Measurements from ENCODE around the gene MMP28.

The MMP28 gene

DNA sequence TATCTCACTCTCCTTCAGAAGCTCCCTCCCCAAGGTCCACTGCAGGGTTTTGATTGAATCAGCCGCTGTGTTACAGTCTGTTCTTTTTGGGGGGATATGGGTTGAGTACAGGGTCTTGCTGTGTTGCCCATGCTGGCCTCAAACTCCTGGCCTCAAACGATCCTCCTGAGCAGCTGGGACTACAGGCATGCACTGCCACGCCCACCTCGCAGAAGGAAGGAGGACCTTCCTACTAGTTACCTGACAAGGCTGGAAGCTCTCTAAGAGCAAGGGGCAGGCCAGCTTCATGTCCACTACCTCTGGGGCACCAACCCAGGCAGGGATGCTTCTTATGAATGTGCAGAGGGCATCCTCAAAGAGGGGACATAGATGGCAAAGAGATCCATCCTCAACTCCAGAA lies 1.9 kb upstream of the MMP28 start:
- no peak for DNase-seq

DNA sequence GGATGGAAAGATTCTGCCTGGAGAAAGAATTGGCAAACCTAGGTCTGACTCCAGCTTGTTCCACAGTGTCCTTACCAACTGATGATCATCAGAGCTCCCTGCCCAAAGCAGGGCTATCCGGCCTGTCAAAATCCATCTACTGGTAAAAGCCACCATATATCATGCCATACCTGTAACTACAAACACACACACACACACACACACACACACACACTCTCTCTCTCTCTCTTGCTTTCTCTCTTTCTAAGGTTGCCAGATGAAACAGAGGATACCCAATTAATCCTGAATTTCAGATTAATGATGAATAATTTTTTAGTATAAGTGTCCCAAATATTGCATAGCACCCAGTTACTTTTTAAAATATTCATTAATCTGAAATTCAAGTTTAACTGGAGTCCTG lies 1.5 kb upstream of the MMP28 start:
- DNase-seq = no peak

DNA sequence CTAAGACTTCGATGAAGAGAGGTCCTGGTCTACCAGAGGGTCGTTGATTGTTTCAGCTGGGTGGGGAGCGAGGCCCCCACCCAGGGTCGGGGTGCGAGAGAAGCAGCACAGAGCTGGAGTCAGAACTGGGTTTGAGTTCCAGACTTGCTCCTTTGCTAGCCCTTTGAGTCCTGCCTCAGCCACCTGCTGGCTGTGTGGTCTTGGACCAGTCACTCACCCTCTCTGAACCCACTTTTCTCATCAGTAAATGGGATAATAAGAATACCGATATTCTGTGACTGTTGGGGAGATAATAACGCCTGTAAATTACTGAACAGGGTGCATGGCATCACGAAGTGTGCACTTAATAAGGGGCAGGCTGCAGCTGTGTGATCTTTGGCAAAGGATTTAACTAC lies 427 bp upstream of the MMP28 start:
- DNase-seq = no peak

DNA sequence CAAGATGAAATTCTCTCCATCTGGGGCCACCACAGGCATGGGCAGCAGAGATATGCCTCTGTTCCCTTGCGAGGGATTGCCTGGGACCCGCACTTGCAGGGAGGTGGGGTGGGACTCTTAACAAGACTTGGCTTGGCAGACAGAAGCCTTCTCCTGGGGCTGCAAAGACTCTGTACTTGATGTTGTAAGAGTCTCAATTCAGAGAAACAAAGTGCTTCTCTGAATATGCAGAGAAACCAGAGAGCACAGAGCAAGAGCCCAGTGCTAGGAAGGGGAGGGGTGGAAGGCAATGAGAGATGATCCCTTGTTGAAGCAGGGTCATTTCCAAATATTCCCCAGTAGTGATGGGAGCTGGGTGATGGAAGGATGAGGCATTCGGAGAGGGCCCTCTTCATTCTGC lies 2.2 kb downstream of the MMP28 start:
- DNase-seq = no peak

DNA sequence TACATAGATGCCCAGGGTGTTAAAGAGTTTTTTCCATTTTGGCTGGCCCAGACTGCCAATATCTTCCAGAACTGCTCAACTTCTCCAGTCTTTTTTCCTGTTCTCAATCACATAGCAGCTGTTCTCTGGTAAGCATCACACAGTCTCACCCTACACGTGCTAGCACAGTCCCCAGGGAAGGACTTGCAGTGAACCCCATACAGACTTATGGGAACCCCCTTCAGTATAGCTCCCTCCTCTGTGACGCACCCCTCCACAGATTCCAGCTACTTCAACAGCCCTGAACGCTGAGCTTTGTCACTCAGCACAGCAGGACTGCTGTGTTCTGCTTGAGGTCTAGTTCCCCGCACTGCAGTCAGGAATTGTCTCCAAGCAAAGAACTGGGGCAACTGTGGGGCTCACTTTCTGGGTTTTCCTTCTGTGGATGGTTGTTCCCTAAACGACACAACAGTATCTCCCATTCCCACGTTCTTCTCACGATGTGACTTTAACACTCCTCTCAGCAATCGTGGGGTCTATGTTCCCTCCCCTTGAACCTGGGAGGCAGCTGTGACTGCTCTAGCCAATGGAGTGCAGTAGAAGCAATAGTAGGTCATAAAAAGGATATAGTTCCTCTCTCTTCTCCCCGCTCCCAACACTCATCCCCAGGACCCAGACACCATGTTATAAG lies 3.6 kb downstream of the MMP28 start:
- DNase-seq = no peak

DNA sequence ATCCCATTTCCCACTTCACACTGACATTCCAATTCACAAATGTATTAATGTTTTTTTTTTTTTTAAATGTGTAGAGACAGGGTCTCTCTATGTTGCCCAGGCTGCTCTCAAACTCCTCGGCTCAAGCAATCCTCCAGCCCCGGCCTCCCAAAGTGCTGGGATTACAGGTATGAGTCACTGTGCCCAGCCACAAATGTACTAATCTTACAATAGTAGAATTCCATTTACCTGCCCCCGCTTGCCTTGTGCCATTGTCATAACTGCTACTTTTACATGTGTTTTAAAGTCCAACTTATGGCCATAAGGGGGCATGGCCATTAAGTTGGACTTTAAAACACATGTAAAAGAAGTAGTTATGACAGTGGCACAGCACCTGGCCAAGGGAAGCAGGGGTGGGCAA lies 4.6 kb downstream of the MMP28 start:
- no peak for DNase-seq

DNA sequence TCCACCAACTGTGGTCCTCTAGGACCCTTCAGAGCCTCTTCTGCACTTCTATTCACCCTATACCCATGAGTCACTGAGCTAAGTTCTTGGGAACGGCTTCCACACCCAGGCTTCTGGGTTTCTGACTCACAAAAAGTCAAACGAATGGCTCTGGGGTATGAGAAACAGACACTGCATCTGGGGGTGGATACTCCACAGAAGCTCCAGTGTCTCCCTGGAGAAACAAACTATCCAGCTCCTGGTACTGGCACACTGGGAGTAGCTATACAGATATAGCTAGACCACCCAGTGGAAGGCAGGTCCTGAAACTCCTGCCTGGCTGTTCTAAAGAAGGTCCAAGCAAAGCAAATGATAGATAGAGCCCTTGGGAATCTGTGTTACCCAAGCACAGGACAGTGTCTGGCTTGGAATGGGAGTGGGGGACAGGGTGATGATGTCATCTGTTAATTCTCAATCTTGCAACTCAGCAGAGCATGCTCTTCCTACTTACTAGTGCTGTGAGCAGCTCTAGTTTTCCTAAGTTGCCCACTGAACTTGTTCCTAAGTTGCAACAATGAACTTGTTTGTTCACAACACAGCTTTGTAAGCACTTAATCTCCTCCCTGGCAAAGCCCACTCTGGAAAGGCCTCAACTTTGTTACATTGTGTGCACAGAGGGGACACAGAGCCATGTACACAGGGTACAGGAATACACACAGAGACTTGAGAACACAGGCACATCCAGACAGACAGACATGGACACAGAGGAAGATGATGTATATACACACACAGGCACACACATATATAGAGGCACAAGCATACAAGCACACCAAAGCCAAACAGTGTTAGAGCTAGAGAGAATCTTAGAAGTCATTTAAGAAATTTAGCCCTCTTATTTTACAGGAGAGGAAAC lies 6.7 kb downstream of the MMP28 start:
- DNase-seq = no peak

DNA sequence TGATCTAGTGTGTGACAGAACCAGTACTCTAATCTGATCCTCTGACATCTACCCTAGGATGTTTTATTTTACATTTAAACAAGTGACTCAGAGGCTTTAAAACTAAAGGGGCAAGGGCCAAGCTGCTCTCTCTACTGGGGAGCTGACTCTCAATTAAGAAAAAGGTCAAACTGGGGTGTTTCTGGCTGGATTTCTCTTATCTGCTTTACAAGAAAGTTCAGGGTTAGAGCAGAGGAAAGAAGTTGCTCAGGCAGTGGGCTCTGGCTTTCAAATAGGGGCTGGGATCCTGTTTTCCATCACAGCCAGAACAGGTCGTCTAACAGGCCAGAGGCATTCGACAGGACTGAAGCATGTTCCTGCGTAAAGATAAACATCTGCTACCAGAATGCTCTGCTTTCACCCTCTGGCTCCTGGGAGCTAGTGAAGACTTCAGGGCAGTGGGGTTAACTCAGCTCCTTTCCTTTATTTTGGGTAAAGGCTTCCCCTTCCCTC lies 8.5 kb downstream of the MMP28 start:
- no peak for DNase-seq

DNA sequence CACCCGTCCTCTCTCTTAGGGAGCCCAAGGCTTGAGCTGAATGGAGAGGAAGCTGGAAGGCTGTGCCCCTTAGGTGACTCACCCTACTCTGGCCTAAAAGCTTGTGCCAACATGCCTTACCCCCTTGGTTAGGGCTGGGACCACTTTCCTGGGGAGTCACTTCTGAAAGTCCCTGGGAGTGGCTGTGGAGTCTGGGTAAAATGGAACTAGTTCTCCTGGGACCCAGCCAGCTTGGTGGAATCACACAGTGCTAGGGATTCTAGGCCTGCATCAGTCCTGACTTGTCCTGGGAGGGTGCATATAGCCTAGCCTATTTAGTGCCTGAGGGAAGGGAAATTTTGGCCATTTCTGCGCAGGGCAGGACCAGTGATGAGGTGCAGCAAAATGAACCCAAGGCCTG lies 10.5 kb downstream of the MMP28 start:
- DNase-seq = no peak

DNA sequence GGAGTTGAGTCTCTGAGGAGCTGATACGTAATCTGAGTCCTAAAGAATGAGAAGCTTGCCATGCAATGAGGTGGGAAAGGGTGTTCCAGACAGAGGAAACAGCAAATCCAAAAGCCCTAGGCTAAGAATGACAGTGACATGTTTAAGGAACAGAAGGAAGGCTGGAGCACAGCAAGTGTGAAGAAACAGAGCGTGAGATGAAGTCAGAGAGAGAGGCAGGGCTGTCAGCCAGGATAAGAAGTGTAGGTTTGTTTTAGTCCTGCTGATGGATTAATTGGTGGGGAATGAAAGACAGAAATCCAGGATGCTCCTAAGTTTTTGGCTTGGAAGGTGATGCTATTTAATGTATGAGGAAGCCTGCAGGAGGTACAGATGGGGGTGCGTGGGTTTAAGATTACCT lies 14.5 kb downstream of the MMP28 start:
- DNase-seq = no peak

DNA sequence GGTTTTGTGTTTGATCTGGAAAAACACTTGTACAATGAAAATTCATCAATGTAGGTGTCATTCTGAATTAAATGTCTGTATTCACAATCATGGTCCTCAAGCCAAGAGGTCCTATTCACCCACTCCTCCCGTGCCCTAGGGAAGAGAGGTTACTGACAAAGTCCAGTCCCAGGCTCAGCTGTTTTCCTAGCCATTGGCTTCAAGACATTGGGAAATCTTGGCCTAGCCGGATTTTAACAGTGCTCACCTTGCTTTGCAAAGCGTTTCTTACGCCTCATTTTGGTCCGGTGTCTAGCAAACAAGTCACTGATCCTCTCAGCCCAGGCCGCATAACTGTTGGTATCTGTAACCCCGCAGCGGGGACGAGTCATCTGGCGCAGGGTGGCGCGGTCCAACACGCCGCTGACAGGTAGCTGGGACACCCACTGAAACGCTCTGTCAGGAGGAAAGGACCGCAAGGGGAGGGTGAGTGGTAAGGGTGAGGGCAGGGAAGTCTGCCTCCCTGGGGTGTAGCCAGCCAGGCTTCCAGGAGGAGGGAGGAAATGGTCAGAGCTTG lies 16.7 kb downstream of the MMP28 start:
- DNase-seq = no peak

DNA sequence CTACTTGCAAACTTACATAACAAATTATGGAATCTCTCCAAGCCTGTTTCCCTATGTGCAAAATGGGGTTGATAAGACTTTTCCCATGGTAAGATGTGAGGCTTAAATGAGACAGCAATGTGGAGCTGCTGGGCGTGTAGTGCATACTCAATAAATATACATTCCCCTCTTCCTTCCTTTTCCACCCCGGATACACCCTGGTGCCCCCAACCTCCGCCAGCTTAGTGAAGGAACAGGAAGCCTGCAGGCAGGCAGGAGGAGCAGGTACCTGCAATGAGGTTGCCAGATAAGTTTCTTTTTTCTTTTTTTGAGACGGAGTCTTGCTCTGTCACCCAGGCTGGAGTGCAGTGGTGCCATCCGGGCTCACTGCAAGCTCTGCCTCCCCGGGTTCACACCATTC lies 19.9 kb downstream of the MMP28 start:
- no peak for DNase-seq

DNA sequence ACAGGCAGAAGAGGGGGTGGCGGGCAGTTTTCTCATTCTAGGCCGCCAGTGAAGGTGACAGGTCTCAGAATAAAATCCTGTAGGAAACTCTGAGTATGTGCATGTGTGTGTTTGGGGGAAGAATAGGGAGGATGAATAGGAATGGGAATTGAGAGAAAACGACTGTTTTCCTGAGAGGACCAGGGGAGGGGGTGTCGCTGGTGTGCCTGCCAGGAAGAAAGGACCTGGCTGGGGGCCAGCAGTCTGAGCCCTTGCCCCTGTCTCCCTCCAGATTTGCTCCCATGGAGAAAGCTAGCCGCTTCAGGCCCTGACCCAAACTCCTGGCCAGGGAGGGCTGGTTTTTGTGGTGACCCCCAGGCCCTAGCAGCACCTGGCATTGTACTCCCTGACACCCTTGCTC lies 20.4 kb downstream of the MMP28 start:
- DNase-seq = no peak

DNA sequence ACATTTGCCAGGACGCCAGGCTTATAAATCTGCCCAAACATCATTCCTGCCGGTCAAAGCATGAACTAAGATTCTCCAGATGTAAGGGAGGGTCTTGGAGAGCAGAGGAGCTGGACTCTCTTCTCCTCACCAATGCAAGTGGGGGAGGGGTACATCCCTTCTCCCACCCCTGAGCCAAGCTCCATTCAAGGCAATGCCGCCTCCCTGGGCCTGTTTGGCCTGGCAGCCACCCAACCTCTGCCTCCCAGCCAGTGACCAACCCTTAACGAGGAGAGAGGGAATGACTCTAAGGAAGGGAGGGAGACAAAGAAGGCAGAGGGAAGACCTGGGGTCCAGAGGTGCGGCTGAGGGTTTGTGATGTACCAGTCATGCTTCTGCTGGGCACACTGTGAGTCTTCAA lies 20.9 kb downstream of the MMP28 start:
- no peak for DNase-seq

DNA sequence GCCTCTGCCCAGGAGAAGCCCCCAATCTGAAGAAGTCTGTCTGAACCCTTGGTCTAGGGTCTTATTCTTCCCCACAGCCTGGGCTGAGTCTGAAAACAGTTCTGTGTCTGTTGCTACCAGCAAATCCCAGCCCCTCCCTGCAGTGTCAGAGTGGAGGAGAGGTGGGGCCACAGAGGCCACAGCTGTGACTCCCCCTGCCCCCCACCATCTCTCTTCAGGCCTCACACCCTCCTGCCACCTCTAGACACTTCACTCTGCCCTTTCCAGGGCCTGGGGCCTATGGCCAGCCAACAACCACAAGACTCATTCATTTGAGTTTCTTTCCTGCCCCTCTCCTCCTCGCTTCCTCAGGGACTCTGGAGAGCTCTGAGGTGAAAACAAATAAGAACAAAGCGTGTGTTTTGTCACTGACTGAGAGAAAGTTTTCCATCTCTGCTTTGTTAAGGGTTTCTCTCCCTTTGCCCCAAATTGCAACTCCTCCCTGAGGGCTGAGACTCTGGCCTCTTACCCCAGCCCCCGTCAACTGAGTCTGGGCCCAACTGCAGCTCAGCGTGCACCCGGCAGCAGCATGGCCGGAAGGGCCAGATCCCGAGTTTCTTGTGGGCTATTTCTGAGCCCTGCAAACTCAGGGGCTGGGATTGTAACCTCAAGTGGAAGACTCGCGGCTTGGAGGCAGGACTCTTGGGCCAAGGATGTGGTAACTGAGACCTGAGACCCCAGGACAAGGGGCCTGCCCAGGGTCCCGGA lies 21.6 kb downstream of the MMP28 start:
- no peak for DNase-seq

DNA sequence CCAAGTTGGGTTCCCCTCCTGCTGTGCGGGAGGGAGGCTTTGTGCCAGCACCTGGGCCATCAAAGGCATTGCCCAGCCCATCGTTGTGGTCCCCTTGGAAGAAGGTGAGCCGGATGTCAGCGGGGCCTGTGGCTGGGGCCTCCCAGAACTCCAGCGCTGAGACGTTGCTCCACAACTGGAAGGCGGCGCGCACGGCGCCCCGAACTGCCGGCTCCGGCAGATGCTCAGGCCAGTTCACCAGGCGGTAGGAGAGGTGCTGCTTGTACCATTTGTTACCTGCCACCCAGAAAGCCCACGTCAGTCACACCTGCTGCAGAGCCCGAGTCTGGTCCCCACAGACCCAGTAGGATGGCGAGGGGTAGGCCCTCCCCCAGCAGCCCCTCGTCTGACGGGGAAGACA lies 22.3 kb downstream of the MMP28 start:
- DNase-seq = no peak

DNA sequence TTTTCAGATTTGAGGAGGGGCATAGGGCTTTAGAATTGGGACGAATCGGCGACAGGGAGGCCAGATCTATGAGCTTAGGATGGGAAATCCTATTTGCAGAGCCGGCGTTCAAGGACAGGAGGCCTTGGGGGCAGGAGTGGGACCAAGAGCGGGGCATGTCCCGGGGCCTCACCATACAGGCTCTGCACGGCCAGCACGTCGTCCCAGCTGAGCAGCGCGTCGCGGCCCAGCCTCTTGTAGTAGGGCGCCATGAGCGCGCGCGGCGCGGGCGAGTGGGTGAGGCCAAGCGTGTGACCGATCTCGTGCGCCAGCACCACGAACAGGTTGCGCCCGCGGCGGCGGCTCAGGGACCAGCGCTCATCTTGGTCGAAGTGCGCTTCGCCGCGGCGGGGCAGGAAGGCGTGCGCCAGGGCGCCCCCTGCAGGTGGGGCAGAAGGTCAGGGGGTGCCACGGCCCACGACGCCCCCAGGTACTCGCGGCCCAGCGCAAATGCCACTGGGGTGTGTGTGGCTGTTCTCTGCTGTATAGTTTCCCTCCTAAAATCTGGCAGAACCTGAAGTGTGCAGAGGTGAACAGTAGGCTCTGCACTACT lies 25.4 kb downstream of the MMP28 start:
- DNase-seq = no peak

DNA sequence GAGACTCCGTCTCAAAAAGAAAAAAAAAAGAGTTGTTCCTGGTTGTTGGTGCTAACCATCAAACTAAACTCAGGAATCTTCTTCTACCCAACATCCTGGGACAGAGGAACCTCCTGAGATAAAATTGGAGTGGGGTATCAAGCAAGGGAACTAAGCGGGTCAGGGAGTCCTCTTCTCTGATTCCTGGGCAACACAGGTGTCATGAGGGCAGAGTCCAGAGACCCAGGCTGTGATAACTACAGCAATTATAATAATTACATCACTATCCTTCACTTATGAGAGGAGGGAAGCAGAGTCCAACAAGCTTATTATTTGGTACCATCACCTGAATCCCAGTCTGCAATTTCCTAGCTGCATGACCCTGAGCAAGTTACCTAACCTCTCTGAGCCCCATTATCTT lies 26.6 kb downstream of the MMP28 start:
- DNase-seq = no peak

DNA sequence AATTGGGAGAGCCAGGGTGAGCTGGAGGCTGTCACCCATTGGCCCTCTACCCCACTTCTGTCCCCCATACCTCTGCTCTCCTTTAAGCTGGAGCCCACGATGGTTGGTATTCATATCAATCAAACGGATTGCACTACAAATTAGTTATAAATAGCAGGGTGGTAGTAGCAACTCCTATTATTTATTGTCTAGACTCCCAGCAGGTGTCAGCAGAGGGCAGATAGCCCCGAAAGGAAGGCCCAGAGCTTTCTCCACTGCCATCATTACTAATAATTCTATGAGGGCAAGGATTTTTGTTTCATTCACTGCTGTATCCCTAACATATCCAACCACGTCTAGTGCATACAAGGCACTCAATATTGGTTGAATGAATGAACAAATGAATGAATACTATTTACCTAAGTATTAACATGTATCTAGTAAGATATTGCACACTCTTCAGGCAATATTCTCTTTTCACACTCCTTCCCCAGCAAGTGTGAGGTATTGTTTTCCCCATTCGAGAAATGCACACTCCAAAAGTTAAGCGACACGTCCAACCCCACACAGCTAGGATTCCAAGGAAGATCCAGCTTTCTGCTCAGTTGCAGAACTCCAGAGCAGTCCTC lies 28.4 kb downstream of the MMP28 start:
- DNase-seq = peak in 1 of 2 donors; percentile 39

DNA sequence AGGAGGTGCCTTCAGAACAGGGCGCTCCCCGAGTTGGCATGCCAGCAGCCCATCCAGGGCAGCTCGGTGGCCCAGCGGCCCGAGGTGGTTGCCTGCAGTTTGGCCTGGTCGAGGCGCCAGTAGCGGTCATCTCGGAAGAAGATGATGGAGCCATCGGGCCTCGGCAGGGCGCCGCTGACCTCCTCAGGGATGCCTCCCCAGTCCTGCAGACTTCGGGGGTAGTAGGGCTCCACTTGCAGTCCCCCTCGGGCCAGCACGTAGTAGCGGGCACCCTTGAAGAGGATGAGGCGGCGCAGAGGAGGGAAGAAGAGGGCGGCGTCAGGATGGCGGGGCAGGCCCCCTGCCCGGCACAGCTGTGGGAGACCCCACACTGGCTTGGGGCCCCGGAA lies 29.0 kb downstream of the MMP28 start:
- no peak for DNase-seq

DNA sequence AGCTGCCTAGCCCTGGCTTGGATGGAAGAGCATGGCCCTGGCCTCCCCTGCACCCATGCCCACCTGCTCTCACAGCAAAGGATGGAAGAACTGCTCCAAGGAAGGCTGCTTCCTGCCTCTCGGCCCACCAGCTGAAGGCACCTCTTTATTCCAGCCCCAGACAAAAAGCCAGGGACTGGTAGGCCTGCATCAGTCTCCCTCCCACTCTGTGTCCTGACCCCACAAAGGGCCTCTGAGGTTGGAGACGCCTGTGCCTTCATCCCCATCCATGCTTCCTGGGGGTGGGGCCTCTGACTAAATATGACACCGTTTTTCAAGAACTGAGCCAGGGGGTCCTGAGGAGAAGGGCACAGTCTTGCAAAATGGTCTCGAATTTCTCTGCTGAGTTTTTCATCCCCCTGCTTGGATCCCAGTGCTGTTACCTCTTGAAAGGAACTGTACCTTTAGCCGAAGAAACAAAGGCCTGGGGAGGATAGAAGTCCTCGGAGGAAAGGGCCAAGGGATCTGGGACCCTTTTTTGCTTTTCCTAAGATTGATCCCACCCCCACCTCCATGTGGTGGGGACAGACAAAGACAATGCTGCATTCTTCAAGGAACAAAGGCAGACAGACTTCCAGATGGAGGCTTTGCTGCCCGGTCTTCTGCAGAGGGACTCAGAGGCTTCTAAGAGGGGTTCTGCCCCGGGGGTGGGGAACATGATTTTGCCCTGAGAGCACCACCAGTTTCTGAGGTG lies 29.5 kb downstream of the MMP28 start:
- DNase-seq = no peak
